A549 treated with CpdA at 1 μM for 4 hours (cell line): Measurements from ENCODE around the gene SRP72. TPM values are rescaled to one million over a fixed set of nuclear protein-coding genes. Genes with fewer than 3 reads are reported as not detected.

Experiments used
- total RNA-seq: library from RNA; stranded (reverse); fragments of 200-300 nt; extraction: Qiagen RNA extraction; gene quantifications from 5 replicates; pipeline ENCODE4 v1.2.3, GENCODE V29; 2022; ENCODE audit warnings: low read depth

SRP72 gene, protein sequence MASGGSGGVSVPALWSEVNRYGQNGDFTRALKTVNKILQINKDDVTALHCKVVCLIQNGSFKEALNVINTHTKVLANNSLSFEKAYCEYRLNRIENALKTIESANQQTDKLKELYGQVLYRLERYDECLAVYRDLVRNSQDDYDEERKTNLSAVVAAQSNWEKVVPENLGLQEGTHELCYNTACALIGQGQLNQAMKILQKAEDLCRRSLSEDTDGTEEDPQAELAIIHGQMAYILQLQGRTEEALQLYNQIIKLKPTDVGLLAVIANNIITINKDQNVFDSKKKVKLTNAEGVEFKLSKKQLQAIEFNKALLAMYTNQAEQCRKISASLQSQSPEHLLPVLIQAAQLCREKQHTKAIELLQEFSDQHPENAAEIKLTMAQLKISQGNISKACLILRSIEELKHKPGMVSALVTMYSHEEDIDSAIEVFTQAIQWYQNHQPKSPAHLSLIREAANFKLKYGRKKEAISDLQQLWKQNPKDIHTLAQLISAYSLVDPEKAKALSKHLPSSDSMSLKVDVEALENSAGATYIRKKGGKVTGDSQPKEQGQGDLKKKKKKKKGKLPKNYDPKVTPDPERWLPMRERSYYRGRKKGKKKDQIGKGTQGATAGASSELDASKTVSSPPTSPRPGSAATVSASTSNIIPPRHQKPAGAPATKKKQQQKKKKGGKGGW
- 46.5 to 61.5 TPM (median 51.2 TPM) in 5 replicates for total RNA-seq

DNA sequence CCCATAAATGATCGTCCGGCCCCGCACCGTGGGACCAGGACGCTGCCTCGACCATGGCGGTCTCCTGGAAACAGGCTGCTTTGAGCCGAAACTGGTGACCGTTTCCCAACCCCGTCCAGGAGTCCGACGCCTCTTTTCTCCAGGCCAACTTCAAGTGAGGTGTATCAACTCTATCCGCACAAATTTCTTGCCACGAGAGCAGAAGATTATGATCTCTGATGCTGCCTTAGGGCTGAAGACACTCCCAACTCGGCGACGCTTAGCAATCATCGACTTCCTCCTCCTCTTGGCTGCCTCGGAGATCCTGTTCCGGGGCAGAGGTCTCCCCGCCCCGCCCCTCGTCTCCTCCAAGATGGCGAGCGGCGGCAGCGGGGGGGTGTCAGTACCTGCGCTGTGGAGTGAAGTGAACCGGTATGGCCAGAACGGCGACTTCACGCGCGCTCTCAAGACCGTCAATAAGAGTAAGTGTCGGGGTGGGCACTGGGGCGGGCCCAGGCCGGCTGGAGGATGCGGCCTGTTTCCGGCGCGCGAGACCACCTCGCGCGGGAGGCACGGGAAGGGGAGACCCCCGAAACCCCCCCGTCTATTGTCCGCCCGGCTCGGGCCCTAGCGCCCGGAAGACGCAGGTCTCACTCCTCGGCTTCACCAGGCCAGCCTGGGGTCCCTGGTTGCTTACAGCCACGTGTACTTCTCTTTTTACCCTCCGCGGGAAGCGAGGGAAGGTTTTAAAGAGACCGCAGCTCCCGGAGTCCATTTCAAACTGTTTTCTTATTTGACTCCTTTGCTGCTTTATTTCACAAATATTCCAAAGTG is at the start of gene SRP72:
Gene SRP72 (plus strand): TSS at position 334 of the 813 bp plus-strand sequence. CDS start 19 bp downstream, at position 353.

DNA sequence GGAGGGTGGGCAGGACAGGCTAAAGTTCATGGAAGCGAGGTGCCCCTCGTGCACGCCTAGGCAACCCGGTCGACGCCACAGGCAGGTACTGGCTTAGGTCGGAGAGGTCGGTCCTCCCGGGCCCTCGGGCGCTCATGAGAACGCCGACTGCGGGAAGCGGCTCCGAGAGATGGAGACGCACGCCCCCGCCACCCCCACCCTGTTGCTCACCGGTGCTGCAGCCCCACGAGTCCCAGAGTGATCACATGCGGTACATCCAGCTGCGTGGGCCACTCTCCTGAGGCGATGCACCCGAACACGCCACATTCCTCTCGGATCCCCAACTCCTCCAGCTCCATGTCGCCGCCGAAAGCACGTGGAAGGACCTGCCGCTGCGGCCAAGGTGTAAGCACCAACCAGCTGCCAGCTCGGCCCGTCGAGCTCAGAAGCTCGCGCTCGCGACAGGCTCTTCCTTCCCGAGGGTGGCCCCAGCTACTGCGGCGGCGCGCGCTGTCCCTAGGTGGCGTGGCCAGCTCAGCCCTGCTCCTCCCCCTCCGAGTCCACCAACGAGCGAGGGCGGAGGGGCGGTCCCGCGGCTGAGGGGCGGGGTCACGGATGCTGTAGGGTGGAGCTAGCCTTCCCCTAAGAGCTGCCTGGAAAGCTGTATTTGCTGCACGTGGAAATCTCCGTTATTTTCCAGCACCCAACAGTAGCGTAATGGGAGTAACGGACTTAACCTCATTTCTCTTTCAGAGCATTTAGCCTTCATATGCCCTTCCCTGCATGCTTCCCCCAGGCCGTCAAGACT is 32.1 kb upstream of the SRP72 start, which contains the start of gene PPAT:
Gene PPAT (minus strand): TSS at position 476 of the 787 bp plus-strand sequence. CDS start 138 bp downstream, at position 338.

GRCh38 chr4:56505269-56506130 is 38.1 kb downstream of the SRP72 start, which contains the start of gene ARL9:
ARL9 (plus strand) TSS chr4:56505791; CDS start chr4:56505863, 72 bp downstream.

Other genes starting within 250 kb of the SRP72 start
- 2.6 to 4.3 TPM (median 3.5 TPM) in 5 replicates for gene AASDH, start 80.1 kb upstream of the SRP72 start, total RNA-seq
- 17.6 to 24.7 TPM (median 18.2 TPM) in 5 replicates for gene PPAT, start 32.0 kb upstream of the SRP72 start, total RNA-seq
- 129 to 156 TPM (median 135 TPM) in 5 replicates for gene PAICS, start 31.4 kb upstream of the SRP72 start, total RNA-seq
- gene ARL9, start 38.2 kb downstream of the SRP72 start, total RNA-seq = 0.05 TPM in 1 of 5 replicates, not detected in the others
- not detected in 5 replicates for gene HOPX, start 213.7 kb downstream of the SRP72 start, total RNA-seq